Suprapubic skin (tissue), 4 donors: Measurements from ENCODE around the gene CDH13. TPM values are rescaled to one million over a fixed set of nuclear protein-coding genes. Genes with fewer than 3 reads are reported as not detected.

Source experiments
- DNase-seq, 2 donors: peaks; one replicate each; pipeline ENCODE4 v3.0.0-alpha.2; 2019; ENCODE audit warnings: low spot score in 2 of 2
- H3K27ac ChIP-seq: fragments of 200-600 bp; sonication (generic); one replicate; pipeline ENCODE4 v1.5.1; 2019
- H3K27me3 ChIP-seq: fragments of 200-600 bp; sonication (generic); one replicate; pipeline ENCODE4 v1.5.1; 2019
- H3K36me3 ChIP-seq: fragments of 200-600 bp; sonication (generic); one replicate; pipeline ENCODE4 v1.5.1; 2019
- H3K4me1 ChIP-seq: fragments of 200-600 bp; sonication (generic); one replicate; pipeline ENCODE4 v1.5.1; 2019
- H3K4me3 ChIP-seq: fragments of 200-600 bp; sonication (generic); one replicate; pipeline ENCODE4 v1.5.1; 2019; ENCODE audit warnings: mild to moderate bottlenecking
- H3K9me3 ChIP-seq: fragments of 200-600 bp; sonication (generic); one replicate; pipeline ENCODE4 v1.5.1; 2019
- EP300 ChIP-seq: sonication (generic); formaldehyde crosslinking; IDR thresholded peaks from one replicate; pipeline ENCODE4 v1.6.1; 2017; ENCODE audit warnings: antibody characterized with exemption
- POLR2A ChIP-seq, 2 donors: fragments of 450-650 bp; IDR thresholded peaks; one replicate each; pipeline ENCODE4 v1.6.1; 2017; ENCODE audit warnings: antibody characterized with exemption in 2 of 2, mild to moderate bottlenecking in 2 of 2, moderate library complexity in 2 of 2
- POLR2AphosphoS5 ChIP-seq, 3 donors: sonication (generic); formaldehyde crosslinking; IDR thresholded peaks; one replicate each; pipeline ENCODE4 v1.6.1; 2017; ENCODE audit warnings: antibody characterized with exemption in 3 of 3
- WGBS: methylation state at CpG from one replicate; pipeline ENCODE4 v1.1.5; 2018; 5-methylcytosine and 5-hydroxymethylcytosine counted together
- total RNA-seq, 4 donors: library from RNA; depleted of rRNA; stranded (reverse); fragments of >200 nt; gene quantifications; one replicate each; pipeline ENCODE4 v1.1.0, GENCODE V29; 2016
- TF ChIP-seq, protein P1 (sequence below), 2 donors: fragments of 200-600 bp in 1 of 2; fragments of 450-650 bp in 1 of 2; sonication (generic) in 1 of 2; IDR thresholded peaks; one replicate each; pipeline ENCODE4 v1.5.1; 2016 to 2019; ENCODE audit warnings: antibody characterized with exemption in 2 of 2, mild to moderate bottlenecking in 1 of 2, moderate library complexity in 1 of 2

CDH13 gene
- total RNA-seq, 4 donors from 2014 or later = 90.4 to 176 (median 139) TPM

DNA sequence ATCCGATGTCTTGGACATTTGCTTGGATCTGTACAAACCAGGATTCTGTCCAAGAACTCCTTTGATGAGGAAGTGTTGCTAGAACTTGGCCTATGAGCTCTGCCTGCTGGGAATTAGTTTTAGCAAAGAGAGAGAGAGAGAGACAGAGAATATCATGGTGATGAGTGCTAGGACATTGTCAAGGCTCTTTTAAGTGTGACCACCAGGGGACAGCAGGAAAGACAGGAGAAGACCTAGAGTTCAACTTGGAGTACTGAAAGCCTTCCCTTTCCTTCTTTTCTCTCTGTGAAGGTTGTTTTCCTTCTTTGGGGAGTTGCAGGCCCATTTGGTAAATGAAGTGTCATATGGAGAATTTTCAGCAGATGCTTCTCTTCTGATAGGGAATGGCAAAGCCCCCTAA, 791.8 kb downstream of the CDH13 start:
- no peaks in the 10 kb centered on the region for H3K9me3 ChIP-seq

DNA sequence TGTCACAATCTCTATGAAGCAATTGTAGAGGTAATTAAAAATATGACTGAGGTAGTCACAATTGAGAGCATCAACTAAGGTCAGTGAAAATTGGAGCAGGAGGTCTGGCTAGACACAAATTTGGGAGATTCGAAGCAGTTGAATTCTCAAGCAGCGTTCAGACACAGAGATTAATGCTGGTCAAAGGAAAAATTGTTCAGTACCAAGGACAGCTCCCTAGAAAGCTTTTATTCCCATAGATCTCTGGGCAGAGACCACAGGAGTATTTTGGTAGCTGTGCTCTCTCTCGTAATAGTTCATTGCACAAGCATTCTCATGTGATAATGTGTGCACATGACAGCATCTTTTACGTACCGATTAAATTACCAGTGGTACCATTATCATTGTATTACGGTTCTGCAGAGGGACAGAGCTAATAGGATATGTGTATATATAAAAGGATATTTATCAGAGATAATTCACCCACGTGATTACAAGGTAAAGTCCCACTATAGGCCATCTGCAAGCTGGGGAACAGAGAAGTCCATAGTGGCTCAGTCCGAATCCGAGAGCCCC, 793.5 kb downstream of the CDH13 start:
- 77% methylated on average over 9 of the region's 9 CpGs for WGBS
- TF ChIP-seq POLR2AphosphoS5 (IDR thresholded peaks at IDR 0.05) = no peak
- no peak for TF ChIP-seq POLR2A (IDR thresholded peaks at IDR 0.05)
- TF ChIP-seq, protein P1, sequence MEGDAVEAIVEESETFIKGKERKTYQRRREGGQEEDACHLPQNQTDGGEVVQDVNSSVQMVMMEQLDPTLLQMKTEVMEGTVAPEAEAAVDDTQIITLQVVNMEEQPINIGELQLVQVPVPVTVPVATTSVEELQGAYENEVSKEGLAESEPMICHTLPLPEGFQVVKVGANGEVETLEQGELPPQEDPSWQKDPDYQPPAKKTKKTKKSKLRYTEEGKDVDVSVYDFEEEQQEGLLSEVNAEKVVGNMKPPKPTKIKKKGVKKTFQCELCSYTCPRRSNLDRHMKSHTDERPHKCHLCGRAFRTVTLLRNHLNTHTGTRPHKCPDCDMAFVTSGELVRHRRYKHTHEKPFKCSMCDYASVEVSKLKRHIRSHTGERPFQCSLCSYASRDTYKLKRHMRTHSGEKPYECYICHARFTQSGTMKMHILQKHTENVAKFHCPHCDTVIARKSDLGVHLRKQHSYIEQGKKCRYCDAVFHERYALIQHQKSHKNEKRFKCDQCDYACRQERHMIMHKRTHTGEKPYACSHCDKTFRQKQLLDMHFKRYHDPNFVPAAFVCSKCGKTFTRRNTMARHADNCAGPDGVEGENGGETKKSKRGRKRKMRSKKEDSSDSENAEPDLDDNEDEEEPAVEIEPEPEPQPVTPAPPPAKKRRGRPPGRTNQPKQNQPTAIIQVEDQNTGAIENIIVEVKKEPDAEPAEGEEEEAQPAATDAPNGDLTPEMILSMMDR (IDR thresholded peaks at IDR 0.05) = no peak
- TF ChIP-seq EP300 = no peak
- Histone ChIP-seq H3K36me3 (no peaks in the 10 kb centered on the region), H3K27me3 (no peaks in the 10 kb centered on the region), H3K9me3 (no peaks in the 10 kb centered on the region), H3K27ac (no peak overlapping the region), H3K4me3 (no peak overlapping the region), H3K4me1 (no peaks in the 10 kb centered on the region)
- DNase-seq = no peak

More for the DNA sequence above, 791.8 kb downstream of the CDH13 start:
- H3K27me3 ChIP-seq = no peaks in the 10 kb centered on the region
- H3K4me1 ChIP-seq = no peaks in the 10 kb centered on the region
- 71% methylated on average over 1 of the region's 1 CpG for WGBS
- TF ChIP-seq POLR2A (IDR thresholded peaks at IDR 0.05) (no peak), EP300 (no peak), POLR2AphosphoS5 (IDR thresholded peaks at IDR 0.05) (no peak)
- TF ChIP-seq, protein P1 (IDR thresholded peaks at IDR 0.05) = no peak
- no peak for DNase-seq
- no peak overlapping the region for H3K4me3 ChIP-seq
- H3K36me3 ChIP-seq = no peaks in the 10 kb centered on the region
- H3K27ac ChIP-seq = no peak overlapping the region

DNA sequence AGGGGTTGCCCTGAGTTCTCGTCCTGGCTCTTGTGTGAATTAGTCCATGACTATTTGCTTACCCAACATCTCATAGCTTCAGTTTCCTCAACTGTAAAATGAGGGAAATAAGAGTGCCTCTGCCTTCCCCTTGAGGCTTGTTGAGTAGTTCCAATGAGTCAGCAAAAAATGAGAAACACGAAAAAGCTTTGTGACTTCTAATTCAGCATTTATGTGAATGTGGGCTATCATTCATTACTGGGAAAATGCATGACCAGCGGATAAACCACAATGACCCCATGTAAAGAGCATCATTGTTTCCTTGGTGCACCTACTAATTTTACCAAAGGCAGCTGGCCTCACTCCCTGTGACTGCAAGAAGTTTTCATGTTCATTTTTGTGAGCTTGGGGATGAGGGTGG, 806.4 kb downstream of the CDH13 start:
- Histone ChIP-seq H3K4me1 (no peaks in the 10 kb centered on the region), H3K27me3 (no peaks in the 10 kb centered on the region), H3K36me3 (no peaks in the 10 kb centered on the region), H3K9me3 (no peaks in the 10 kb centered on the region), H3K27ac (no peak overlapping the region), H3K4me3 (no peak overlapping the region)
- TF ChIP-seq EP300 (no peak), POLR2A (IDR thresholded peaks at IDR 0.05) (no peak), POLR2AphosphoS5 (IDR thresholded peaks at IDR 0.05) (no peak)
- TF ChIP-seq, protein P1 (IDR thresholded peaks at IDR 0.05) = no peak
- WGBS = 59% methylated on average over 3 of the region's 3 CpGs
- no peak for DNase-seq

DNA sequence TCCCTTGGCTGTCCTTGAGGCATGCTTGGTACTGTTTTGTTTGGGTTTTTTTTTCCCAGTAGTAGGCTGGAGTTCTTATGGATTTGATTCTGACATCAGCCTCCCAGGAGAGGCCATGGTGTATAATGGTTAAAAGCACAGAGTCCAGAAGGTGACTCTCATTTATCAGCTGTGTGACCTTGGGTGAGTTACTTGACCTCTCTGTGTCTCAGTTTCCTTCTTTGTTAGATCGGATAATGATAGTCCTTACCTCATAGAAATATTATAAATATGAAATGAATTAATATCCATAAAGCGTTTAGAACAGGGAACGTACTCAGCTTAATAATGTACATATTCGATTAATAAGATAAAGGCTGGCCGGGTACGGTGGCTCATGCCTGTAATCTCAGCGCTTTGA, 810.3 kb downstream of the CDH13 start:
- Histone ChIP-seq H3K4me1 (no peaks in the 10 kb centered on the region), H3K9me3 (no peaks in the 10 kb centered on the region)
- WGBS = 80% methylated on average over 7 of the region's 7 CpGs

DNA sequence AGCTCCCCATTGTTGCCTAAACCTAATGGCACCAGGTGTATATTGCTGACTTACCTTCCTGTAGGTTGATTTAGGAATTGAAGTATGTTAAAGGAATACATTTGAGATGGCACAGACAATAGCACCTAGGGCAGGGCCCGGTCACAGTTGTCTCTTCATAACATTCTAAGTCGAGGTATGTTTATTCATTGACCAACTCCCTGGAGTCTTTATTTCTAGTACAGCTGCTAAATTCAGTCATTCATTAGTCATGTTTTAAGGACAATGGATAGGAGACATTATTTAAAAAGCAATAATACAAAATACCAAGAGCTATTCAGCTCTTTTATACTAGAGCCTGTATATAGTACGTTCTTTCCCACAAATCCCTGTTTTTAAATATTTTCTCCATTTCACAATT, 811.6 kb downstream of the CDH13 start:
- no peak for DNase-seq
- H3K4me1 ChIP-seq = no peaks in the 10 kb centered on the region
- 89% methylated on average over 3 of the region's 3 CpGs for WGBS

More for the DNA sequence above, 810.3 kb downstream of the CDH13 start:
- H3K36me3 ChIP-seq = no peaks in the 10 kb centered on the region
- no peak overlapping the region for H3K4me3 ChIP-seq
- DNase-seq = no peak
- no peak overlapping the region for H3K27ac ChIP-seq
- TF ChIP-seq POLR2A (IDR thresholded peaks at IDR 0.05) = no peak
- TF ChIP-seq POLR2AphosphoS5 (IDR thresholded peaks at IDR 0.05) = no peak
- no peak for TF ChIP-seq EP300
- TF ChIP-seq, protein P1 (IDR thresholded peaks at IDR 0.05) = no peak
- H3K27me3 ChIP-seq = no peaks in the 10 kb centered on the region

More for the DNA sequence above, 811.6 kb downstream of the CDH13 start:
- Histone ChIP-seq H3K36me3 (no peaks in the 10 kb centered on the region), H3K27me3 (no peaks in the 10 kb centered on the region), H3K9me3 (no peaks in the 10 kb centered on the region), H3K4me3 (no peak overlapping the region), H3K27ac (no peak overlapping the region)
- no peak for TF ChIP-seq EP300
- TF ChIP-seq, protein P1 (IDR thresholded peaks at IDR 0.05) = no peak
- no peak for TF ChIP-seq POLR2AphosphoS5 (IDR thresholded peaks at IDR 0.05)
- TF ChIP-seq POLR2A (IDR thresholded peaks at IDR 0.05) = no peak
